GM23338 (cell line): ENCODE data around the gene SH3D21. TPM values are rescaled to one million over a fixed set of nuclear protein-coding genes. Genes with fewer than 3 reads are reported as not detected.

ENCODE experiments used
- ATAC-seq: fragments of 200-7000 bp; cut with Tn5 transposase; 3 replicates; pipeline ENCODE4 v1.9.1; 2020
- DNase-seq: peaks from one replicate; pipeline ENCODE4 v3.0.0-alpha.2; 2015; ENCODE audit warnings: low spot score
- H2AFZ ChIP-seq: fragments of 200-600 bp; sonication (generic); 2 replicates; pipeline ENCODE4 v1.8.0; 2016; ENCODE audit warnings: antibody characterized with exemption, mild to moderate bottlenecking, moderate library complexity
- H3F3A ChIP-seq: fragments of 200-600 bp; sonication (generic); replicated peaks from 2 replicates; pipeline ENCODE4 v1.8.0; 2017; ENCODE audit warnings: antibody characterized with exemption, mixed run types, low read depth
- H3K27ac ChIP-seq: fragments of 200-600 bp; sonication (generic); 2 replicates; pipeline ENCODE4 v1.6.1; 2016; ENCODE audit warnings: low read depth
- H3K27me3 ChIP-seq: fragments of 200-600 bp; sonication (generic); 2 replicates; pipeline ENCODE4 v1.8.0; 2016; ENCODE audit warnings: mild to moderate bottlenecking, mixed run types, moderate library complexity; ENCODE audit not compliant: insufficient read depth
- H3K36me3 ChIP-seq: fragments of 200-600 bp; sonication (generic); 2 replicates; pipeline ENCODE4 v1.8.0; 2016; ENCODE audit warnings: mild to moderate bottlenecking; ENCODE audit not compliant: insufficient read depth
- H3K4me1 ChIP-seq: fragments of 200-600 bp; sonication (generic); 2 replicates; pipeline ENCODE4 v1.8.0; 2016; ENCODE audit warnings: mild to moderate bottlenecking, moderate library complexity; ENCODE audit not compliant: insufficient read depth
- H3K4me2 ChIP-seq: fragments of 200-600 bp; sonication (generic); 2 replicates; pipeline ENCODE4 v1.7.1; 2017; ENCODE audit warnings: mixed run types
- H3K4me3 ChIP-seq: fragments of 200-600 bp; sonication (generic); 2 replicates; pipeline ENCODE4 v1.6.1; 2016; ENCODE audit warnings: mixed run types
- H3K79me2 ChIP-seq: fragments of 200-600 bp; sonication (generic); replicated peaks from 2 replicates; pipeline ENCODE4 v1.8.0; 2017; ENCODE audit warnings: mild to moderate bottlenecking; ENCODE audit not compliant: insufficient read depth
- H3K9me2 ChIP-seq: fragments of 200-600 bp; sonication (generic); 2 replicates; pipeline ENCODE4 v1.8.0; 2017; ENCODE audit not compliant: insufficient read depth
- H4K20me1 ChIP-seq: fragments of 200-600 bp; sonication (generic); replicated peaks from 2 replicates; pipeline ENCODE4 v1.8.0; 2017; ENCODE audit warnings: mild to moderate bottlenecking; ENCODE audit not compliant: insufficient read depth
- H3K27ac Mint-ChIP-seq: 2 replicates; pipeline ENCODE4 v1.8.0; 2020; ENCODE audit warnings: inconsistent platforms, mild to moderate bottlenecking, moderate library complexity, mixed read lengths
- H3K27me3 Mint-ChIP-seq: 3 replicates; pipeline ENCODE4 v1.8.0; 2022; ENCODE audit warnings: low read depth, mild to moderate bottlenecking, moderate library complexity, mixed read lengths, inconsistent platforms; ENCODE audit not compliant: insufficient read depth, poor library complexity
- H3K36me3 Mint-ChIP-seq: 3 replicates; pipeline ENCODE4 v1.8.0; 2021; ENCODE audit warnings: low read depth, mild to moderate bottlenecking, inconsistent platforms, moderate library complexity, mixed read lengths
- H3K4me1 Mint-ChIP-seq: 3 replicates; pipeline ENCODE4 v1.8.0; 2020; ENCODE audit warnings: mild to moderate bottlenecking, inconsistent platforms, mixed read lengths
- H3K4me3 Mint-ChIP-seq: 3 replicates; pipeline ENCODE4 v1.8.0; 2021; ENCODE audit warnings: moderate library complexity, mild to moderate bottlenecking, inconsistent platforms, mixed read lengths
- H3K9me3 Mint-ChIP-seq: 3 replicates; pipeline ENCODE4 v1.8.0; 2020; ENCODE audit warnings: moderate library complexity, mild to moderate bottlenecking, inconsistent platforms, mixed read lengths
- CREB1 ChIP-seq: fragments of 250-450 bp; sonication (Bioruptor Pico); IDR thresholded peaks from 2 replicates; pipeline ENCODE4 v1.5.0; 2020; ENCODE audit warnings: low read depth, mild to moderate bottlenecking, moderate library complexity
- CTCF ChIP-seq, 2 experiments: fragments of 200-600 bp in 1 of 2; sonication (generic) in 1 of 2; conservative IDR thresholded peaks; 2 replicates each; pipeline versions ENCODE4 v1.5.1 to v1.6.1; 2016 to 2017; ENCODE audit warnings: antibody characterized with exemption in 2 of 2, low read depth in 2 of 2, mild to moderate bottlenecking in 2 of 2, moderate library complexity in 1 of 2
- EZH2 ChIP-seq: fragments of 200-600 bp; sonication (generic); IDR thresholded peaks from one replicate; pipeline ENCODE4 v1.8.0; 2017; ENCODE audit warnings: antibody characterized with exemption, mild to moderate bottlenecking, low read depth; ENCODE audit not compliant: unreplicated experiment
- EZH2phosphoT487 ChIP-seq: fragments of 200-600 bp; sonication (generic); IDR thresholded peaks from one replicate; pipeline ENCODE4 v1.8.1; 2018; ENCODE audit warnings: antibody characterized with exemption; ENCODE audit not compliant: unreplicated experiment
- NANOG ChIP-seq: IDR thresholded peaks from 2 replicates; pipeline ENCODE4 v1.6.1; 2016; ENCODE audit warnings: antibody characterized with exemption, borderline replicate concordance
- POLR2AphosphoS5 ChIP-seq: IDR thresholded peaks from 2 replicates; pipeline ENCODE4 v1.6.1; 2016; ENCODE audit warnings: antibody characterized with exemption, low read depth
- STAT1 ChIP-seq: IDR thresholded peaks from one replicate; pipeline ENCODE4 v1.6.1; 2016; ENCODE audit warnings: antibody characterized with exemption; ENCODE audit not compliant: unreplicated experiment
- ZNF114 ChIP-seq: fragments of 250-450 bp; sonication (Bioruptor Pico); IDR thresholded peaks from 2 replicates; pipeline ENCODE4 v1.5.0; 2020; ENCODE audit warnings: mild to moderate bottlenecking, moderate library complexity
- ZNF331 ChIP-seq: fragments of 250-450 bp; sonication (Bioruptor Pico); IDR thresholded peaks from 2 replicates; pipeline ENCODE4 v1.5.0; 2020; ENCODE audit warnings: low read depth, mild to moderate bottlenecking, moderate library complexity
- ZNF462 ChIP-seq: fragments of 250-450 bp; sonication (Bioruptor Pico); IDR thresholded peaks from 2 replicates; pipeline ENCODE4 v1.5.0; 2020; ENCODE audit warnings: mild to moderate bottlenecking, moderate library complexity
- polyA plus RNA-seq: library from polyadenylated mRNA; unstranded; fragments of >200 nt; fragmentation: Nextera tagmentation; extraction: Ambion mirVana; gene quantifications from 2 replicates; pipeline ENCODE4 v1.2.1, GENCODE V29; 2016
- total RNA-seq: library from RNA; depleted of rRNA; stranded (reverse); fragments of >200 nt; shearing (Covaris generic); gene quantifications from 2 replicates; pipeline ENCODE4 v1.2.3, GENCODE V29; 2014
- TF ChIP-seq, protein P1 (sequence below): IDR thresholded peaks from 2 replicates; pipeline ENCODE4 v1.6.1; 2016; ENCODE audit warnings: antibody characterized with exemption

Gene SH3D21
- total and polyA plus RNA-seq, 2 experiments from 2014 or later = 3.7 to 6.3 TPM

DNA sequence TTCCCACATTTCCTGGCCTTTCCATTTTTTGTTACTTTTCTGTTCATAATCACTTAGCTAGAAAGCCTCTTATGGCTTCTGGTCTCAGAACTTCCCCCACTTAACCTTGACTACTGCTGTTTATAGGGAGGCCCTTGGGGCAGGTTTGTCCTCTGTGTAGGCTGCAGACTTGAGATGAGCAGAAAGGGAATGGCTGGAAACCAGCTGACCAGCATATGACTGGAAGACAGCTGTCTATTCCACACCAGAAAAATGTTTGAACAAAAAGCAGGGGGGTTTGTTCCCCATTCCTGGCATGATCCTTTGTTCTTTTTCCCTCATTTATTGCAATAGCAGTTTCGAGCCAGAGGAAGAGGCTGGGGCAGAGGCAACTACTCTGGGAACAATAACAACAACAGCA lies 4.9 kb upstream of the SH3D21 start:
- Mint-ChIP-seq H3K9me3 (no peaks in the 10 kb centered on the region), H3K4me1 (peaks cover 10% of the 10 kb centered on the region), H3K4me3 (no peak overlapping the region), H3K27ac (0 out of 2 replicates have a peak overlapping the region, but pooled peaks have one; percentile 30), H3K27me3 (peaks cover 12% of the 10 kb centered on the region), H3K36me3 (peaks cover 84% of the 10 kb centered on the region)
- Histone ChIP-seq H3K4me1 (peaks cover 8% of the 10 kb centered on the region), H3K79me2 (0 out of 2 replicates have a peak, but pooled peaks cover 4% of the 10 kb centered on the region), H3K4me2 (no peak overlapping the region), H3K27me3 (no peaks in the 10 kb centered on the region), H2AFZ (no peak overlapping the region), H3K4me3 (no peak overlapping the region), H4K20me1 (peaks cover 6% of the 10 kb centered on the region; the same call in 1 of the 2 replicates), H3K27ac (no peak overlapping the region), H3K9me2 (no peaks in the 10 kb centered on the region), H3K36me3 (peaks cover 45% of the 10 kb centered on the region), H3F3A (peaks cover 14% of the 10 kb centered on the region)
- ATAC-seq = no peak
- no peak for TF ChIP-seq CREB1
- TF ChIP-seq CTCF (conservative IDR thresholded peaks at IDR 0.05; ENCODE audit: low read depth in 2 of 2) = no peak
- TF ChIP-seq ZNF331 (CRISPR knock-in tag) = no peak
- TF ChIP-seq ZNF114 (CRISPR knock-in tag) = no peak
- TF ChIP-seq NANOG = no peak
- no peak for DNase-seq

DNA sequence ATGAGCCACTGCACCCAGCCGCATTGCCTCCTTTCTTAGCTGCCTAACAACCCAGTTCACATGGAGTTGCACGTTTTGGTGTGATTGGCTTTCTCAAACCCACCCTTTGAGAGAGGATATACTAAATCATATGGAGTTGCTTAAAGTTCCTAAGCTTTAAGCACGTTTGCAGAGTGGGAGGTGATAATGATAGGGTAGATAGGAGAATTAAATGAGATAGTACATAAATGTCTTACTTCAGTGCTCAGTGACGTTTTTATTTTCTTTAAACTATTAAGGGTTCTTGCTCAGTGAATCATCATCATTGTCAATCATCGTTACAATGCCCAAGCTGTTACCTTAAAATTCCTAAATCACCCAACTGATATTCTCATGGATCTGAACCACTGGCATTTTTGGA lies 2.9 kb upstream of the SH3D21 start:
- no peak overlapping the region for H2AFZ ChIP-seq
- peaks cover 12% of the 10 kb centered on the region for H3K4me1 ChIP-seq
- 0 out of 2 replicates have a peak, but pooled peaks cover 4% of the 10 kb centered on the region for H3K79me2 ChIP-seq
- Mint-ChIP-seq H3K36me3 (peaks cover 69% of the 10 kb centered on the region), H3K27ac (no peak overlapping the region), H3K4me1 (peaks cover 13% of the 10 kb centered on the region), H3K9me3 (no peaks in the 10 kb centered on the region), H3K27me3 (peaks cover 19% of the 10 kb centered on the region), H3K4me3 (no peak overlapping the region)
- H3K9me2 ChIP-seq = no peaks in the 10 kb centered on the region
- no peaks in the 10 kb centered on the region for H3K27me3 ChIP-seq
- DNase-seq = no peak
- H3K27ac ChIP-seq = no peak overlapping the region
- H3F3A ChIP-seq = peaks cover 16% of the 10 kb centered on the region
- peaks cover 30% of the 10 kb centered on the region for H3K36me3 ChIP-seq
- no peak overlapping the region for H3K4me3 ChIP-seq
- no peak for ATAC-seq
- H3K4me2 ChIP-seq = no peak overlapping the region
- H4K20me1 ChIP-seq = peaks cover 12% of the 10 kb centered on the region; the same call in 1 of the 2 replicates
- no peak for TF ChIP-seq ZNF462 (CRISPR knock-in tag)
- no peak for TF ChIP-seq POLR2AphosphoS5
- TF ChIP-seq, protein P1, sequence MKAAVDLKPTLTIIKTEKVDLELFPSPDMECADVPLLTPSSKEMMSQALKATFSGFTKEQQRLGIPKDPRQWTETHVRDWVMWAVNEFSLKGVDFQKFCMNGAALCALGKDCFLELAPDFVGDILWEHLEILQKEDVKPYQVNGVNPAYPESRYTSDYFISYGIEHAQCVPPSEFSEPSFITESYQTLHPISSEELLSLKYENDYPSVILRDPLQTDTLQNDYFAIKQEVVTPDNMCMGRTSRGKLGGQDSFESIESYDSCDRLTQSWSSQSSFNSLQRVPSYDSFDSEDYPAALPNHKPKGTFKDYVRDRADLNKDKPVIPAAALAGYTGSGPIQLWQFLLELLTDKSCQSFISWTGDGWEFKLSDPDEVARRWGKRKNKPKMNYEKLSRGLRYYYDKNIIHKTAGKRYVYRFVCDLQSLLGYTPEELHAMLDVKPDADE = no peak
- TF ChIP-seq CTCF (conservative IDR thresholded peaks at IDR 0.05; ENCODE audit: low read depth in 2 of 2) = no peak
- no peak for TF ChIP-seq STAT1
- no peak for TF ChIP-seq ZNF114 (CRISPR knock-in tag)
- TF ChIP-seq EZH2 = no peak
- TF ChIP-seq CREB1 = no peak
- no peak for TF ChIP-seq NANOG
- no peak for TF ChIP-seq EZH2phosphoT487
